H1 (cell line): Measurements from ENCODE around the gene PTPRT. TPM values are rescaled to one million over a fixed set of nuclear protein-coding genes. Genes with fewer than 3 reads are reported as not detected.

Experiments used
- CTCF ChIA-PET: fragments of 300-600 bp; sonication (Branson Sonifier 250); formaldehyde crosslinking; loops from one replicate; lab custom pipeline; 2021; ENCODE audit not compliant: partially characterized antibody; lab: Charles Lee
- POLR2A ChIA-PET: fragments of 300-600 bp; sonication (Branson Sonifier 250); formaldehyde crosslinking; loops from one replicate; lab custom pipeline; 2021; ENCODE audit warnings: inconsistent platforms; ENCODE audit not compliant: partially characterized antibody; lab: Charles Lee
- DNase-seq, 2 experiments: peaks; one replicate each; pipeline versions ENCODE4 v3.0.0 to v3.0.0-alpha.2; 2010 to 2022; ENCODE audit warnings: low spot score in 2 of 2, low read depth in 1 of 2, mixed read lengths in 1 of 2
- FAIRE-seq: peaks from 2 replicates; lab custom pipeline; 2011; peaks lifted over from hg19 to GRCh38; lab: Jason Lieb, UNC
- H2AFZ ChIP-seq: 2 replicates; pipeline ENCODE4 v1.8.1; 2012; ENCODE audit warnings: low read length, inconsistent platforms
- H2AK5ac ChIP-seq: 2 replicates; pipeline ENCODE4 v1.6.1; 2013; ENCODE audit warnings: low read depth, low read length
- H2BK120ac ChIP-seq: replicated peaks from 2 replicates; pipeline ENCODE3; 2013; ENCODE audit warnings: low read depth, low read length, inconsistent platforms
- H2BK12ac ChIP-seq: 2 replicates; pipeline ENCODE4 v1.6.1; 2013; ENCODE audit warnings: low read depth, low read length
- H2BK15ac ChIP-seq: 2 replicates; pipeline ENCODE4 v1.6.1; 2013; ENCODE audit warnings: low read length
- H2BK20ac ChIP-seq: 2 replicates; pipeline ENCODE4 v1.6.1; 2013; ENCODE audit warnings: low read length
- H2BK5ac ChIP-seq: 2 replicates; pipeline ENCODE4 v1.6.1; 2013; ENCODE audit warnings: low read depth, low read length
- H3K14ac ChIP-seq: 2 replicates; pipeline ENCODE4 v1.6.1; 2013; ENCODE audit warnings: inconsistent platforms; ENCODE audit not compliant: insufficient read length
- H3K18ac ChIP-seq: 2 replicates; pipeline ENCODE4 v1.6.1; 2013; ENCODE audit warnings: low read length; ENCODE audit errors: extremely low read depth
- H3K23ac ChIP-seq: 2 replicates; pipeline ENCODE4 v1.6.1; 2013; ENCODE audit warnings: inconsistent platforms; ENCODE audit not compliant: insufficient read length
- H3K23me2 ChIP-seq: 2 replicates; pipeline ENCODE4 v1.6.1; 2013; ENCODE audit warnings: low read depth, low read length
- H3K27ac ChIP-seq: 2 replicates; pipeline ENCODE4 v1.6.1; 2011; ENCODE audit warnings: low read depth, low read length, inconsistent platforms
- H3K27me3 ChIP-seq, 4 experiments: replicated peaks in 1 of 4; 1 replicate in 1 of 4; 2 replicates in 3 of 4; pipeline versions ENCODE4 v1.6.1 to v1.8.1; 2011 to 2013; ENCODE audit warnings: low read length in 3 of 4, mild to moderate bottlenecking in 3 of 4, inconsistent platforms in 2 of 4, mixed read lengths in 2 of 4, moderate library complexity in 1 of 4; ENCODE audit not compliant: control insufficient read depth in 3 of 4, insufficient read depth in 3 of 4; ENCODE audit errors: extremely low read depth in 1 of 4
- H3K36me3 ChIP-seq, 4 experiments: 2 replicates each; pipeline versions ENCODE4 v1.6.1 to v1.8.1; 2011 to 2013; ENCODE audit warnings: mild to moderate bottlenecking in 4 of 4, low read length in 3 of 4, moderate library complexity in 2 of 4, control low read depth in 1 of 4, inconsistent platforms in 1 of 4; ENCODE audit not compliant: insufficient read depth in 4 of 4, control insufficient read depth in 2 of 4
- H3K4ac ChIP-seq: replicated peaks from 2 replicates; pipeline ENCODE3; 2013; ENCODE audit warnings: low read length, low read depth, mixed read lengths, inconsistent platforms; ENCODE audit not compliant: insufficient read length
- H3K4me1 ChIP-seq, 4 experiments: replicated peaks in 1 of 4; 1 replicate in 1 of 4; 2 replicates in 3 of 4; pipeline versions ENCODE4 v1.6.1 to v1.8.1; 2011 to 2013; ENCODE audit warnings: low read length in 3 of 4, inconsistent platforms in 2 of 4, mixed read lengths in 1 of 4; ENCODE audit not compliant: insufficient read depth in 4 of 4, control insufficient read depth in 3 of 4
- H3K4me2 ChIP-seq, 2 experiments: 2 replicates each; pipeline versions ENCODE4 v1.6.1 to v1.8.1; 2011 to 2013; ENCODE audit warnings: low read depth in 2 of 2, low read length in 2 of 2, control low read depth in 1 of 2, inconsistent platforms in 1 of 2, mild to moderate bottlenecking in 1 of 2; ENCODE audit not compliant: insufficient read depth in 1 of 2
- H3K4me3 ChIP-seq, 4 experiments: fragments of 200-600, 300-600 bp in 1 of 4; sonication (generic), shearing (Covaris generic), sonication (Bioruptor Twin) in 1 of 4; 2 replicates each; pipeline versions ENCODE4 v1.5.1 to v1.8.1; 2011 to 2016; ENCODE audit warnings: low read length in 4 of 4, low read depth in 3 of 4, control low read depth in 2 of 4, inconsistent platforms in 2 of 4, mild to moderate bottlenecking in 2 of 4, mixed read lengths in 1 of 4, moderate library complexity in 1 of 4; ENCODE audit not compliant: insufficient read depth in 2 of 4; ENCODE audit errors: extremely low read depth in 1 of 4
- H3K56ac ChIP-seq: replicated peaks from 2 replicates; pipeline ENCODE3; 2013; ENCODE audit warnings: low read depth, mild to moderate bottlenecking, mixed read lengths, low read length, inconsistent platforms; ENCODE audit not compliant: insufficient read length
- H3K79me1 ChIP-seq: 2 replicates; pipeline ENCODE4 v1.6.1; 2013; ENCODE audit warnings: low read depth, low read length, control low read depth
- H3K79me2 ChIP-seq, 2 experiments: 2 replicates each; pipeline versions ENCODE4 v1.6.1 to v1.8.1; 2012 to 2013; ENCODE audit warnings: low read length in 2 of 2, mild to moderate bottlenecking in 2 of 2, inconsistent platforms in 1 of 2; ENCODE audit not compliant: insufficient read depth in 2 of 2, control insufficient read depth in 1 of 2
- H3K9ac ChIP-seq, 4 experiments: replicated peaks in 1 of 4; 1 replicate in 1 of 4; 2 replicates in 3 of 4; pipeline versions ENCODE4 v1.6.1 to v1.8.1; 2011 to 2013; ENCODE audit warnings: low read depth in 3 of 4, low read length in 3 of 4, control low read depth in 2 of 4, mild to moderate bottlenecking in 2 of 4, moderate library complexity in 2 of 4, inconsistent platforms in 1 of 4; ENCODE audit errors: extremely low read depth in 1 of 4
- H3K9me3 ChIP-seq, 2 experiments: 2 replicates each; pipeline versions ENCODE4 v1.6.1 to v1.8.1; 2012 to 2013; ENCODE audit warnings: mild to moderate bottlenecking in 2 of 2, moderate library complexity in 2 of 2, control low read depth in 1 of 2, inconsistent platforms in 1 of 2, low read depth in 1 of 2, low read length in 1 of 2, mixed read lengths in 1 of 2; ENCODE audit not compliant: insufficient read depth in 2 of 2
- H4K20me1 ChIP-seq, 2 experiments: replicated peaks in 1 of 2; 2 replicates each; pipeline versions ENCODE3 to v1.8.1; 2011 to 2013; ENCODE audit warnings: inconsistent platforms in 2 of 2, low read length in 2 of 2, mild to moderate bottlenecking in 1 of 2; ENCODE audit not compliant: insufficient read depth in 2 of 2, control insufficient read depth in 1 of 2
- H4K5ac ChIP-seq: 2 replicates; pipeline ENCODE4 v1.6.1; 2013; ENCODE audit warnings: low read length, low read depth, mixed read lengths, inconsistent platforms; ENCODE audit not compliant: insufficient read length
- H4K8ac ChIP-seq: 2 replicates; pipeline ENCODE4 v1.8.0; 2013; ENCODE audit warnings: mild to moderate bottlenecking, moderate library complexity, low read length, inconsistent platforms; ENCODE audit not compliant: insufficient read depth; ENCODE audit errors: extremely low read depth
- H4K91ac ChIP-seq: replicated peaks from 2 replicates; pipeline ENCODE3; 2013; ENCODE audit warnings: low read length, mixed read lengths, inconsistent platforms; ENCODE audit not compliant: insufficient read length
- CHD2 ChIP-seq: IDR thresholded peaks from 2 replicates; pipeline ENCODE4 v1.6.1; 2012; ENCODE audit warnings: low read length, improper control_type of control experiment
- CTCF ChIP-seq, 3 experiments: IDR thresholded peaks; 1 replicate in 2 of 3; 2 replicates in 1 of 3; pipeline versions ENCODE4 v1.5.1 to v1.6.1; 2011; ENCODE audit warnings: low read length in 3 of 3, mild to moderate bottlenecking in 3 of 3, inconsistent platforms in 2 of 3, low read depth in 1 of 3, moderate library complexity in 1 of 3; ENCODE audit not compliant: insufficient read depth in 1 of 3; ENCODE audit errors: control extremely low read depth in 1 of 3
- FOSL1 ChIP-seq: IDR thresholded peaks from 2 replicates; pipeline ENCODE4 v1.6.1; 2011; ENCODE audit warnings: mild to moderate bottlenecking, low read depth, low read length, moderate library complexity; ENCODE audit not compliant: insufficient read depth
- NRF1 ChIP-seq: IDR thresholded peaks from 2 replicates; pipeline ENCODE4 v1.6.1; 2011; ENCODE audit warnings: mild to moderate bottlenecking, low read depth, low read length, improper control_type of control experiment
- SP4 ChIP-seq: IDR thresholded peaks from 2 replicates; pipeline ENCODE4 v1.6.1; 2012; ENCODE audit warnings: low read length, inconsistent platforms
- WGBS, 2 experiments: shearing (Covaris generic) in 1 of 2; methylation state at CpG; one replicate each; pipeline versions ENCODE4 v1.1.6 to v1.1.7; 2013 to 2015; ENCODE audit warnings: low lambda C conversion rate in 2 of 2, mixed read lengths in 2 of 2, inconsistent platforms in 1 of 2, low coverage in 1 of 2, missing lambda C conversion rate in 1 of 2; ENCODE audit not compliant: insufficient replicate concordance in 2 of 2, insufficient coverage in 1 of 2, insufficient read length in 1 of 2; ENCODE audit errors: extremely low coverage in 1 of 2, missing lambda C conversion rate in 1 of 2; 5-methylcytosine and 5-hydroxymethylcytosine counted together
- polyA plus RNA-seq, 7 experiments: library from polyadenylated mRNA; depleted of rRNA in 3 of 7; stranded (reverse) in 5 of 7; unstranded in 2 of 7; fragments of >200 nt in 5 of 7; fragments of 200-250 nt in 2 of 7; gene quantifications; 1 replicate in 5 of 7; 2 replicates in 1 of 7; 4 replicates in 1 of 7; pipeline versions ENCODE4 v1.2.1 to v1.2.3, GENCODE V29; 2011 to 2013; ENCODE audit warnings: missing spikeins in 2 of 7, mixed read lengths in 2 of 7
- total RNA-seq: library from RNA; stranded (reverse); fragmentation: NEBNext Ultra II Directional; extraction: Animal tissue kit (Norgen Biotek cat#: 25700); gene quantifications from 2 replicates; pipeline ENCODE4 v1.2.1, GENCODE V29; 2021

Gene PTPRT
- total and polyA plus RNA-seq, 2 of the 8 experiments (the other 6 are each of a cell fraction or from before 2014, with no cell fraction given): 0.33 to 1.8 TPM

DNA sequence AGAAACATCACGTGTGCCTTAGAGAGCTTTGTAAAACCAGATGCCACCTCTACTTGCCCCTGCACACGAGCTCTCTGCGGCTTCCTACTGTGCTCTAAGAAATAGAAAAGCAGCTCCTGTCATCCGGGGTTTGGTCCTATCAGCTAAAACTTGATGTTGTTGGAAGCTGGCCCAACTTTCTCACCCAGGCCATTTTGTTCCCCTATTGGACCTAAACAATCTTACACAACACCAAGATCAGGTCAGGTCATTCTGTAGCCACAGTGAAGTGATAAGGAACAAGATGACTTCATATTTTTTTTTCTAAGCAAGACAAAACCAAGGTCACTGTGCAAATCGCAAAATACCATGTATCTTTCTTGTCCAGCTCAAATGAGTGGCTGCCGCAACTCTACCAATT is 486.0 kb downstream of the PTPRT start:
- Histone ChIP-seq H4K5ac (no peak overlapping the region), H3K79me1 (no peaks in the 10 kb centered on the region), H2BK12ac (no peak overlapping the region), H3K9ac (no peak overlapping the region), H3K4me1 (no peaks in the 10 kb centered on the region), H3K18ac (no peak overlapping the region), H3K23me2 (no peaks in the 10 kb centered on the region; the same call in 1 of the 2 replicates), H2BK120ac (no peak overlapping the region), H3K9me3 (peaks cover 6 to 12% of the 10 kb centered on the region in 2 experiments; a peak in 3 of 4 replicates), H2BK20ac (no peak overlapping the region), H2BK5ac (no peak overlapping the region), H3K36me3 (no peaks in the 10 kb centered on the region), H3K27ac (no peak overlapping the region), H4K91ac (no peak overlapping the region), H3K4me3 (no peak overlapping the region), H3K23ac (no peak overlapping the region), H3K56ac (no peak overlapping the region), H3K4ac (no peak overlapping the region), H2AFZ (no peak overlapping the region), H2BK15ac (no peak overlapping the region), H4K8ac (no peak overlapping the region), H3K4me2 (no peak overlapping the region), H3K27me3 (no peaks in the 10 kb centered on the region), H4K20me1 (no peaks in the 10 kb centered on the region), H3K14ac (no peak overlapping the region), H3K79me2 (no peaks in the 10 kb centered on the region), H2AK5ac (no peak overlapping the region)
- DNase-seq (no peak), FAIRE-seq (no peak)
- POLR2A ChIA-PET: no interaction called here
- CTCF ChIA-PET: interaction anchor here (0.7 to 1.2 kb wide), 3 partner anchors 16 to 220 kb away, joined by 3 read pairs; no protein-coding TSS in a partner anchor
- 95% methylated on average over 6 of the region's 6 CpGs; no CpG with 5 or more reads in 1 of the 2 experiments for WGBS, 2 experiments
- no peak for TF ChIP-seq CTCF (IDR thresholded peaks at IDR 0.05; ENCODE audit: control extremely low read depth in 1 of 3, insufficient read depth in 1 of 3, low read depth in 1 of 3, low read length in 3 of 3)
- TF ChIP-seq NRF1: no peak
- TF ChIP-seq SP4: no peak
- no peak for TF ChIP-seq FOSL1
- TF ChIP-seq CHD2: no peak
